SK-N-DZ (cell line): ENCODE data around the gene CNMD. TPM values are rescaled to one million over a fixed set of nuclear protein-coding genes. Genes with fewer than 3 reads are reported as not detected.

Source experiments
- DNase-seq: peaks from one replicate; pipeline ENCODE4 v3.0.0-alpha.2; 2015; ENCODE audit warnings: low spot score
- polyA plus RNA-seq, 2 experiments: library from polyadenylated mRNA; depleted of rRNA; stranded (reverse); fragments of >200 nt; gene quantifications; 2 replicates each; pipeline ENCODE4 v1.2.3, GENCODE V29; 2014

CNMD gene
- not detected in 2 replicates for polyA plus RNA-seq (2014; cell fraction: cytosol; rRNA removed)
- not detected in 2 replicates for polyA plus RNA-seq (2014; cell fraction: nucleus; rRNA removed)

DNA sequence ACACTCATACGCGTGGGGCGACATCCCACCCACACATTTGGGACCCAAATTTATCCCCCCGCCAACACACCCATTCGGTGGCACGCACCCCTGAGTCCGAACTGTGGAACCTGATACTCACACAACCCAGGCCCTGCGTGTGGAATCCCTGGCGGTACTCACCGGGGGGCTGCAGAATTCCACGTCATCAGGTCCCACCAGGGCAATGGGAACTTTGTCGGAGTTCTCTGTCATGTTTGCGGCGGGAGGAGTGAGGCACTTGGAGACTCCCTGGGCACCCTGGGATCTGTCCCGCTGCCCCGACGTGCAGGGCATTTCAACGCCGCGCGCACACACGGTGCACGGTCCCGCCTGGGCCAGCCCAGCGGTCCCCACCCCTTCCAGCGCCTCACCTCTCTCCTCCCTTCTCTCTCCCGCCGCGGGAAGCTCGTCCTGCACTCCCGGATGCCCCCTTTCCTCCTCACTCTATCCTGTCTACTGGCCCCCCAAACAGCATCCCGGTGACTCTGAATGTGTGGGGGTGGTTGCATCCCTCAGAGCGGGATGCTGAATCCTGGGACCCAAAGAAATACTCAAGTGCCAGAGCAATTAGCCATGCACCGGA, at the start of gene CNMD:
Gene CNMD (minus strand): TSS at position 353 of the 604 bp plus-strand sequence. CDS start 119 bp downstream, at position 234.
- no peak for DNase-seq

DNA sequence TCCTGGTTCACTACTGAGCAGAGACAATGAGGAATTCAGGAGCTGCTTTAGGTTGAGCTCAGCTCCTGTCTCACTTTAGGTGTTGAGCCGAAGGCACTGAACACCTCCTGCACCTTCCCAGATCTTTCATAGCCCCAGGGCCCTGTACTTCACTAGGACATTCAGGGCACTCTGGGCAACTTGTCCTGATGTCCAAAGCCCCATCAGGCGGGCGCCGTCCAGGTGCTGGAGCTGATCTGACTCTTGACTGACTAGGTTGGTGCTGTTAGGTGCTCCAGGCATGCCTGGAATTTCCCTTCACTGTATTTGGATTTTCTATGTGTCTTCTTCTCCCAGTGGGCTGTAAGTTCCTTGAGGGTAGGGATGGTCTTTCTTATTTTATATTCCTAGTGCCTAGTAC, 48.4 kb upstream of the CNMD start:
- DNase-seq: no peak

DNA sequence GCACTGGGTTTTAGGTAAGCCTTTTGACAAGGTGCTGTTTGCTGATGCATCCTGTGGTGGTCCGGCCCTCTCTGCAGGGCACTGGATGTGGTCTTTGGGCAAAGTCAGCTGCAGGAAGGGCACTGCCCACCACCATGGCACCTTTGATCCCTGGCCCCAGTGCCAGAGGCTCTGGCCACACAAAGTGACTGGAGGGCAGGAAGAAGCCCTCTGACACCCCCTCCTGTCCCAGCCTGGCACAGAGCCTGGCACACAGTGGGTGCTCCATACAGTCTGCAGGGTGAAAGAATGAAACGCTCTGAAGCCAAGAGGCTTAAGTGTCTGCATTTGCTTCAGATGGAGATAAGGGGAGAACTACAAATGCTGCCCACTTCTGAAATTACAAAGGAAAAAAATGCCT, 47.6 kb upstream of the CNMD start:
- no peak for DNase-seq

DNA sequence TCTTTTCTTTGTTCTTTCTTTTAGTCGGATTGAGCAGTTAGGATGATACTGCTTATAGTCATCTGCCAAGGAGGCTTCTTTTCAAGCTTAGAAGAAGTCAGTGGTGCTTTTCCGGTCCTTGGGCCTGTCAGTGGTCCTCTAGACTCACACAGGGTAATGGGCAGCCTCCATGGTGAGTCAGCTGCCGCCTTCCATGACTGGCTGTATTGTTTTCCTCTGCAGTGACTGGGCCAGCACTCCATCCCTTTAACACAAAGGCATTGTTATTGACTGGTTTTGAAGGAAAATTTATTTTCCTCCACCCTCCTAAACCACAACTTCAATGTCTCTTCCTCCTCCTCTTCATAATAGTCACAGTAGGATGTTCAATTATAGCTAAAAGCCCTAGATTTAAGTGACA, 47.1 kb upstream of the CNMD start:
- no peak for DNase-seq

DNA sequence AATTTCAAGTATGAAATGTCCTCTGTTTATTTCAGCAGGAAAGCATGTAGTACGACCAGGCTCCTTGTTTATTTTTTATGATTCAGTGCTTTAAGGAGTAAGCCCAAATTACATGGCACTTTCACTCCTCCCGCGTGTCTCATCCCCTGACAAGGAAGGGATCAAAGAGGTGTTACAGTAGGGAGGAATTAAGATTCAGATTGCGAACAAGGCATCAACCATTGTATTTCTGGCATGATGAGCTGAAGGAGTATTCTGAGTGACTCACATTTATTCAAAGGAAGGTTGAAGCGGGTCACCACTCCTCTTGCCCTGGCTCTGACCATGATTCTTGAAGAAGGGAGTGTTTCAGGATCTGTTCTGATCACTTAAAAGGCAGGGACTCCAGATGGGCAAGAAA, 46.1 kb upstream of the CNMD start:
- DNase-seq: no peak

DNA sequence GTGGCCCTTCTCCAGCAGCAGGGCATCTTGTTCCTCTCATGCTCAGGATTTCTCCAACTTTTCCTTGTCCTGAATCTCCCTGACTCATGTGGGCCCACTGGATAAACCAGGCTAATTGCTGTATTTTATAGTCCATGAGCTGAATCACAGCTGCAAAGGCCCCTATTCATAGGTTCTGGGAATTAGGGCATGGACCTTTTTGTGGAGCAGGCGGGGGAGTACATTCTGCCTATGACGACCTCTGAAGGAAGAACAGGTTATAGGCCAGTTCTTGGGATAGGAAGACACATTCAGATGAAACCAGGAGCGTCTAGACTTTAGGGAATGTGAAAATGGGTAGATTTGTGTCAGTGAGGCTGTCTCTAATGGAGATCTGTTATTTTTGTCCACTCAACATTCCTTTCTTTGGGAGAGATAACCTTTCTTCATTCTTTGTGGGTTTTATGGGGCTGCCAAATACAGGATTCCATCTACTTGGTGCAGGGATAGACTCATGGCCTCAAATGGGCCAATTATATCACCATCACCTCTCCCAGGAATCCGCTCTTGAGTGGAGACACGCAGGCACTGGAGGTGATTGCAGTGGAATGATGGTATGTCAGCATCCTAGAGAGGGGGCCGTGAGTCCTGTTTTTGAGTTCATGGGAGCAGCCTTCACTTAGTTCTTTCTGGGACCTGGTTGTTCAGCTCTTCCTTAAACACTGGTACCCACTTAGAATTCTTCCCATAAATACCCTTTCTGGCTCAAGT, 45.1 kb upstream of the CNMD start:
- DNase-seq: no peak

DNA sequence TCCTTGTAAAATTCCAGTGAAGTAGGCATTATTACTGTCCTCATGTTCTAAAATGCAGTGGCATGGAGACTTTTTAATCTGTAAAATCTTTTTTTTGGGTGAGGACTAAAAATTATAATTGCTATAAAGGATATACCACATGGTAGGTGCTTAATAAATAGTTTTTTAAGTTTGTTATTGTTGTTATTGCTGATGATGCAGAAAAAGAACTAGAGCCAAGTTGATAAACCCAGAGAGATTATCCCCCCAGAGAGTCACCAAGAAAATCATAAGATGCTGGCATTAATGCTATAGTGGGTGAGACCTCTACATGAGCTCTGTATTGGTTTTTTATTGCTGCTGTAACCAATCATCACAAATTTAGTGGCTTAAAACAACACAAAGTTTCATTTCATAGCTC, 44.3 kb upstream of the CNMD start:
- no peak for DNase-seq

DNA sequence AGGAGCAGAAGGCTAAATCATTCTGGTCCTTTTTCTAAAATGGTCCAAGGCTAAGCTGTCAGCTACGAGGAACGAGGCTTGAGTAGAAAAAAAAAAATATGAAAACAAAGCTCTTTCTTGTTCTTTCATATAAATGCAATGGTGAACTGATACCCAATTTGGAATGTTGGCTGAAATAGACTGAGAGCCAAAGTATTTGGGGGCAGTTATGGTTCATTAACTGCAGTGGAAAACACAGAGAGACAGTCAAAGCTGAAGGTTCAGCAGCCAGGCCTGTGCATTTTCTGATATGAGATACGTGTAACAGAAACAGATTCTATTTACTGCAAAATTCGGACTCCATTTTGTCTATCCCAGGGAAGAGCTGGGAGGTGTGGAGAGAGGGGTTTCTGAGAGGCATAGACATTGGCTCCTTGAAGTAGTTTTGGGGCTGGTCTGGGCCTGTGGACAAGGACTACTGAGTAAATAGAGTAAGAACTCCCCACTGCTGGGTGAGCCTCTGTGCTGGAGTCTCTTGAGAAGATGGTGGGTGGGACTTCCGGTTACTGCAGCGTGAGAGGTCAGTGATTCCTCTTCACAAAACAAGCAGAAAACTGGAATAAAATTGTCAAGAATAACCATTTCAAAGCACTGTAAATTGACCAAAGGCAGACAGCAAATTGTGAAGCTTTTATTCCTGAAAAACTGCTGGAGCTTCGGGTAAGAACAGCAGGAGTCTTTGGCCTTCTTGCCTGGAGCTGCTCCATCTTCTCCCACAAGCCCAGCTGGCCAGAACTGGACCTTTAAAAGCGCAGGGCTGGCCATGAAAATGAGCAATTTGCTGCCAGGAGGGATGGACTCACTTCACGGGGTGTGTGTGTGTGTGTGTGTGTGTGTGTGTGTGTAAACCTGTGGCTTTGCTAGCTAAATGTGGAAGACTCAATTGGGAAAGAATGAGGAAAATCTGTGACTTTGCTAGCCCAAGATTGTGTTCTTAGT, 43.1 kb upstream of the CNMD start:
- DNase-seq: peak; percentile 8

DNA sequence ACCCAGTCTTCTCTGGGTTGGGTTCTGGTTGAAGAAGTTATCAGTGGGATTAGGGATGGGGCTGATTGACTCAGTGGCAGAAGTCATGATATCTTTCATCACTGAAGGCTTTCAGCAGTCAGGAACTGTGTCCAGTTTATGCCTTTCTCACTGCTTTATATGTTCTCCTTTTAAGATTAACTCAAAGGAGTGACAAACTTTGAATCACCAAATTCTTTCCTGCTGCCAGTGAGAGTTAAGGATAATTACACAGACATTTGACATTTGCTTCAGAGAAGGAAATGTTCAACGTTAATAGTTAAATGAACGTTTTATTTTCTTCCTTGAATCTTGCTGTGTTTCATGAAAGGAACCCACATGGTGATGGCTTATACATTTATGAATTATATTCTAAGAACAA, 41.0 kb upstream of the CNMD start:
- DNase-seq: no peak

DNA sequence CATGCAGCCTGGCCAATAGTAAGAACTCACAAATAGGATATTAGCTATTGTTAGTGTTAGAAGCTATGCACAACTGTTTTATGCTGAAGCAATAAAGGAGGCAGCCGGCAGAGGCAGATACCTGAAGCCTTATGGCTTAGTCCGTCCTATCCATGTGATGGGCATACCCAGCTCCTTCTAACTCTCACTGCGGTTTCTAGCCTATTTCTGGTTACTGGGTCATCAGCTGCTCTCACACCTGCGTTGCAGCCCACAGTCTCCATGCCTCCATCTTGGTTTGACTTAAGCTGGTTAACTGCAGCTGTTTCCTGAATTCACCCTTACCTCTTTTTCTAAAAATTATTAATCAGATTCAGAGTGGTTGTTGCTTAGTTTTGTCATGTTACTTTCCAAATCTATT, 40.5 kb upstream of the CNMD start:
- DNase-seq: no peak

DNA sequence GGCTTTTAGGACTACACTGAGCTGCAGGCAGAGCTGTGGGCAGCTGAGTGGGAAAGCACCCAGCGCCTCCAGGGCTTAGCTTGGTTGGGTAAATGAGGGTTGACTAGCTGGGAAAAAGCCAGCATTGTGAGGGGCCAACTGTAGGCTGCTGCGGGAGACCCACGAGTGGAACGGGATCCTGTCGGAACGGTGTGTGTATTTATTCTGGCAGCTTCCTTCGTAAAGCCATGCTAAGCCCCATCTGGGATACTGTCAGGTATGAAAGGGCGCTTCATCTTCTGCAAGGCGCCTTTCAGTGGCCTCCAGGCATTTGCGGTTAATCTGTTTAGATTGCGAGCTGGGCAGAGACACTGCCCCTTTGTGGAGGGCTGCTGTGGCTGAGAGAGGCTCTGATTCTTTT, 39.5 kb upstream of the CNMD start:
- DNase-seq: no peak

DNA sequence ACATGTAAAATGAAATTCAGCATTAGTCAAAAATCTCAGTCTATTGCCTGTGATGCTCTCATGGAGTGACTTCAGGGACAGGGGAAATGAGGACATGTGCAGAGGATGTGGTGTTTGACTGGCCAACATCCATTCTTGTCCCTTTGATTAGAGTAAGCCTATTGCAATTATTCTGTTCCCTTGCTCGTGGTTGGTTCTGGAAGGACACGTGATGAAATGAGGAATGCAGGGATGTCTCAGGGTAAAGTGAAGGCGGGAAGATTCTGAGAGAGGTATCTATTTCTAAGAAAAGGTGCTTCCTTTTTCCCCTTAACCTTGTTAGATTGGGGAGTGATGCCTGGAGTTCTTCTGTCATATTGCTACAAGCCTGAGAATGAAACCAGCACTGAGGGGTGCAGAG, 37.1 kb upstream of the CNMD start:
- no peak for DNase-seq

DNA sequence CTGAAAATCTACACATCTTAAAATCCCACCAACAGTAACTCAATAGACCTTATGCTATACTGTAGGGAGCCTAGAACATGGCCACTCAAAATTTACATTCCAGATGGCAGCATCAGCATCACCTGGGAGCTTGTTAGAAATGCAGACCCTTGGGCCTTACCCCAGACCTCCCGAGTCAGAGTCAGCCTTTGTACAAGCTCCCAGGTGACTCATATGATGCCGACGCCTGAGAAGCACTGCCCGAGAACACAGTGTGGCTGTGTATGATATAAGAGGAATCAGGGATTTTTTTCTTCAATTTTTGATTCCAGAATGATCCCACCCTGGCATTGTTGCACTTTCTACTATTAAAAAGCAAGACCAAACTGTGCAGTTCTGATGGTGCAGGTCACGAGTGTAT, 35.9 kb upstream of the CNMD start:
- no peak for DNase-seq

DNA sequence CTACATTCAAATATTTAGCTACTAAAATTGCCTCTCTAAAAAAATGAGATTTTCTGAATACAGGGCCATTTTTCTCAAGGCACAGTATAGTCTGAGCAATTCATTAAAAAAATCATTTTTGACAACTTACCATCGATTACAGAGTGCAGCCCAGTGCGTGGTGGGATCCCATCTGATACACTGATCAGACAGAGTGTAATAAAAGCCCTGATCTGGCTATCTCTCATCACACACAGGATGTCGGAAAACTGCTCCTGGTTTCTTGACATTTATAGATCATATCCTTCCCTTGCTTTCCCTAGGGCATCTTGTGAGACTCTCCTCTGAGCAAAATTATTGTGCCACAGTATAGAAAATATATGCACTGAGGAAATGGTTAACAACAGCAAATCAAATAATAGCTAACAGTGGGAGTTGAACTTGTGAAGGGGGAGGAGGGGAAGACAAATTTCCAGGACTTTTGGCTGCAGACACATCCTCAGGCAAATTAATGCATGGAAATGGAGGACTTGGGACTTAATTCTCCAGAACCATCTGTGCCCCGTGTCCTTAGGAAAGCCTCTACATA, 28.4 kb upstream of the CNMD start:
- no peak for DNase-seq

DNA sequence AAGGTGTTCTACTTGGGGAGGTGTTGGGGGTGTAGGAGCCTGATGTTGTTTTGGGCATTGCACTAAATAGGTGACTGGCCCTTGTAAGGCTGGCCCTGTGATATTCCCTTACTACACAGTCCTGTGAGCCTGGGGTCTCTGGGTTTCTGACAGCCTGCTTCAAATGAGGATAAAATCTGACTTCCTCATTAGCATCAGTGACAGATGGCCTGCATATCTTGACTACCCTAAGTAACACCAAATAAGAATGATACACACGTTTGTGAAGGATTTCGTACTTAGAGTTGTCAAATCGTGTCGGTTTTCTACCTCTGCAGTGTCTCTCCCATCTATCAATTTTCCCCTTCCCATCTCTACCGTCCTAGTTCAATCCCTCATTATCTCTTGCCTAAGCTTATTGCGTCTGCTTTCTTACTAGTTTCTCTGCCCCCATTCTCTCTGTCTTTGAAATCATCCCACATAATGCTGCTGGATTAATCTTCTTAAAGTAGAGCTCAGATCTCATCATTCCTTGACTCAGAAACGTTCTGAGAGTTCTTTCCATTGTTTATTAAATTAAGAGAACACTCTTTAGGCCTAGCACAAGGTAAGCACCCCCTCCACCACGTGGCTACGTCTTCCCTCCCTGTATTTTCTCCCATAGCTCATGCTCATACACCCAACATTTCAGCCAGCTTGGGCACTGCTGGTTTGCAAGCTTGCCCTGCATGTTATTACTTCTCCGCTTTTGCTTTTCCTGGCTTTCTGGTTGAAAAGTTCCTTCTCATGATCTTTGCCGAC, 26.2 kb upstream of the CNMD start:
- DNase-seq: no peak

DNA sequence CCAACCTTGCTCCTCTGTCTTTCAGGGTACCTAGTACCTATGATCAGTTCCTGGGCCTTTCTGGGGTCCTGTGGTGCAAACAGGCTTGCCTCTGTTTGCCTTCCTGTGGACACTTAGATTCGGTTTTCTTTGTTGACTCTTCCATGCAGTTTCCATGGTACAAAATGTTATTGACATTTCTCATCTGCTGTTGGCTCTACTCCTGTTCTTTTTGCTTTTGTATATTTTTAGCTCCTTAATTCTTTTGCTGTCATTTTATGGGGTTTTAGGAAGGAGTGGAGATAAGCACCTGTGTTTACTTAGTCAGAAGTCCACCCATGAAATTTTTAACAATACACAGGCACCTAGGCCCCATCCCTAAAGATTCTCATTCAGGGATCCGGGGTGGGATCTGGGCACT, 20.5 kb upstream of the CNMD start:
- DNase-seq: no peak

DNA sequence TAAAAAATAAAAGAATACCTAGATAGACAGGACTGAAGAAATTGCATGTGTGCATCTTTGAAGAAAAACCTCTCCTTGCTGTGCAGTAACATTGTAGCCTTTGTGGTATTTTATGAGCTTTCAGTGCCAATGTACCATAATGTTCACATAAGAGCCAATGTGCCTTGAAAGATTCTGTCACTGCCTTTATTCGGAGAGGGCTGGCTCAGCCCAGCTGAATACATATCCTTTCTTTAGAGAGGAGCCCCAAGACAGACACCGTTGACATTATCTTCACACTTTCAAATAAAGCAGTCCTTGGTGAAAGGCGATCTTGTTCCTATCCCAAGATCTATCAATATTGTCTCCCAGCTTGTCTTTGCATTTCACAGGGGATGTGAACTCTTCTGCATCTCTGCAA, 18.5 kb upstream of the CNMD start:
- no peak for DNase-seq

DNA sequence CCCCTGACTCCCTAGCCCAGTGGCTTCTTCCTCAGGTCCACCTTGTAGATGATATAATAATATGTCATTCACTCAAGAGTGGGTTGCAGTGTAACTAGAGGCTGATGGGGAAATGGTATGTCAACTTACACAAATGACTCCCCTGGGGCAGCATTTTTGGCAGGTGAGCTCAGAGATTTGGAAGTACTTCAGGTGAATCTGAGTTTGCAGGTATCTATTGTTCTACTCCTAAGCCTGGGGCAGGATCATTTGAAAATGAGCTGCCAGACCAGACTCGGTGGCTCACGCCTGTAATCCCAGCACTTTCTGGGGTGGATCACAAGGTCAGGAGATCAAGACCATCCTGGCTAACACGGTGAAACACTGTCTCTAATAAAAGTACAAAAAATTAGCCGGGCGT, 11.6 kb upstream of the CNMD start:
- DNase-seq: no peak

DNA sequence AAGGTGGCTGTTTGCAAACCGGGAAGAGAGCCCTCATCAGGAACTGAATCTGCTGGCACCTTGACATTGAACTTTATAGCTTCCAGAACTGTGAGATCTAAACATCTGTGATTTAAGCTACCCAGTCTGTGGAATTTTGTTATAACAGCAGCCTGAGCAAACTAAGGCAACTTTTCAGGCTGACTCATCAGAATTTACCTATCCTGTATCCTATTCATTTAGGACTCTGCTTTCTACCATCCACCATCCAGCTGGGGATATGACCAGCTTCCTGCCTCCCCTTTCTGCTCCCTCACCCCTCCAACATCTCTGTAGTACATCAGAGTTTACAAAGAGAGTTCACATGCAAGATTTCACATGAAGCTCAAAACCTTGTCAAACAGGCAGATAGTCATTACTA, 11.1 kb upstream of the CNMD start:
- DNase-seq: no peak

DNA sequence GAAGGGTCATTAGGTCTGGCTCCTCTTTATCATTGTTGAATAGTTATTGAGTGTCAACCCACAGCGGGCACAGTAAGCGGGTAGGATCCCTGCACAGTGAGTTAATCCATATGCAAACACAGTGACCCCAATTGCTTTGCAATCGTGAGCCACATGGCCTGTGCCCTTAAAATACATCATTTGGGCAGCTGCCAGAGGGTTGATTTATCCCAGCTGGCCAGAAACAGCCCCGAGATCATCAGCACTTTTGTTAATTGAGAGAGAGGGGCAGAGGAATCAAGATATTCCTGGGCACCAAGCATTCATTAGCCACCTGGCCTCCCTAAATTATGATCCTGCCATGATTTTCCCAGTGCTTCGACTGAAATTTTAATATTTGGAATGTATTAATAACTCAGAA, 9.8 kb upstream of the CNMD start:
- DNase-seq: no peak

DNA sequence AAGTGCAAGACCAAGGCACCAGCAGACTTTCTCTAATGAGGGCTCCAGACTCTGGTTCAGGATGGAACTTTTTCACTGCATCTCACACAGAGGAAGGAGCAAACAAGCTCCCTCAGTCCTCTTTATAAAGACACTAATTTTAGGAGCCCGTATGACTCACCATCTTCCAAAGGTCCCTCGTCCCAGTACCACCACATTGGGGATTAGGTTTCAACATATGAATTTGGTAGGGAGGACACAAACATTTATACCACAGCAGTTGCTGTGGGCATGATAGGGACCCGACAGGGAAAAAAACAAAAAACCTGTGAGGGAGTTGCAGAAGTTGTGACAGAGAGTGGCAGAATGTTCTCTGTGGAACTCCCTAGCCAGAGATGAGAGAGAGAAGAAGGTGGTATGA, 6.5 kb upstream of the CNMD start:
- DNase-seq: no peak
